ENCODE measurements around the gene CPNE5. TPM values are rescaled to one million over a fixed set of nuclear protein-coding genes. Genes with fewer than 3 reads are reported as not detected.

The CPNE5 gene
- total RNA-seq, 1 donor from 2014 or later = 0.72 TPM

- no peak for TF ChIP-seq CTCF (conservative IDR thresholded peaks at IDR 0.05)
- Mint-ChIP-seq H3K4me1 (ENCODE audit: unreplicated experiment) (peaks cover 3% of the 10 kb centered on the region), H3K27ac (no peak overlapping the region), H3K9me3 (no peaks in the 10 kb centered on the region), H3K4me3 (no peak overlapping the region), H3K36me3 (no peaks in the 10 kb centered on the region), H3K27me3 (no peaks in the 10 kb centered on the region)
- DNase-seq (ENCODE audit: extremely low spot score, unreplicated experiment) = no peak
Observed at GRCh38 chr6:36718560-36718959, 120.7 kb downstream of the CPNE5 start.

- DNase-seq (ENCODE audit: extremely low spot score, unreplicated experiment) = no peak
- H3K36me3 Mint-ChIP-seq = no peaks in the 10 kb centered on the region
Observed at GRCh38 chr6:36717871-36718540, 121.2 kb downstream of the CPNE5 start.

GRCh38 chr6:36717231-36717825, 121.9 kb downstream of the CPNE5 start:
- Mint-ChIP-seq H3K9me3 (no peaks in the 10 kb centered on the region), H3K27me3 (no peaks in the 10 kb centered on the region), H3K36me3 (no peaks in the 10 kb centered on the region), H3K4me3 (no peak overlapping the region), H3K27ac (no peak overlapping the region), H3K4me1 (ENCODE audit: unreplicated experiment) (peaks cover 3% of the 10 kb centered on the region)
- no peak for TF ChIP-seq CTCF (conservative IDR thresholded peaks at IDR 0.05)
- no peak for DNase-seq (ENCODE audit: extremely low spot score, unreplicated experiment)

More at GRCh38 chr6:36717871-36718540, 121.2 kb downstream of the CPNE5 start:
- TF ChIP-seq CTCF (conservative IDR thresholded peaks at IDR 0.05) = no peak
- peaks cover 3% of the 10 kb centered on the region for H3K4me1 Mint-ChIP-seq (ENCODE audit: unreplicated experiment)
- H3K27me3 Mint-ChIP-seq = no peaks in the 10 kb centered on the region
- no peaks in the 10 kb centered on the region for H3K9me3 Mint-ChIP-seq
- H3K27ac Mint-ChIP-seq = no peak overlapping the region
- no peak overlapping the region for H3K4me3 Mint-ChIP-seq

- Mint-ChIP-seq H3K4me1 (ENCODE audit: unreplicated experiment) (peaks cover 3% of the 10 kb centered on the region), H3K36me3 (no peaks in the 10 kb centered on the region), H3K27me3 (no peaks in the 10 kb centered on the region), H3K27ac (no peak overlapping the region), H3K9me3 (no peaks in the 10 kb centered on the region), H3K4me3 (no peak overlapping the region)
- TF ChIP-seq CTCF (conservative IDR thresholded peaks at IDR 0.05) = no peak
- DNase-seq (ENCODE audit: extremely low spot score, unreplicated experiment) = no peak
Observed at GRCh38 chr6:36716476-36717093, 122.7 kb downstream of the CPNE5 start.

GRCh38 chr6:36715469-36715868, 123.8 kb downstream of the CPNE5 start:
- Mint-ChIP-seq H3K36me3 (no peaks in the 10 kb centered on the region), H3K4me3 (no peak overlapping the region), H3K4me1 (ENCODE audit: unreplicated experiment) (no peaks in the 10 kb centered on the region), H3K27ac (no peak overlapping the region), H3K9me3 (no peaks in the 10 kb centered on the region), H3K27me3 (no peaks in the 10 kb centered on the region)
- no peak for TF ChIP-seq CTCF (conservative IDR thresholded peaks at IDR 0.05)
- DNase-seq (ENCODE audit: extremely low spot score, unreplicated experiment) = no peak
